Stimulated activated CD4-positive, alpha-beta T cell treated with anti-CD3 and anti-CD28 coated beads, TNF-alpha, amount 100 ng/mL, for 1 hour (primary cell): ENCODE data around the gene CYP27C1.
"Not testable (repeated sequence)": the region's sequence is repeated elsewhere in the genome, so short reads cannot be mapped to it uniquely, and the experiment has no call there.

Experiments used
- DNase-seq, 3 donors: peaks; one replicate each; pipeline ENCODE4 v3.0.0-alpha.2; 2020; ENCODE audit warnings: low read depth in 3 of 3, low spot score in 1 of 3

The CYP27C1 gene

GRCh38 chr2:127225186-127225960 lies 5.3 kb upstream of the CYP27C1 start:
- no peak for DNase-seq

- DNase-seq, result not testable (repeated sequence)
Observed at GRCh38 chr2:127224135-127224534, 4.0 kb upstream of the CYP27C1 start.

GRCh38 chr2:127220768-127221527 lies 849 bp upstream of the CYP27C1 start:
- no peak for DNase-seq

- no peak for DNase-seq
Observed at GRCh38 chr2:127219171-127220070, 678 bp downstream of the CYP27C1 start.

- DNase-seq, result no peak
Observed at GRCh38 chr2:127218812-127219170, 1.3 kb downstream of the CYP27C1 start.

- DNase-seq, result no peak
Observed at GRCh38 chr2:127217470-127218325, 2.4 kb downstream of the CYP27C1 start.

GRCh38 chr2:127216593-127216992 lies 3.5 kb downstream of the CYP27C1 start:
- no peak for DNase-seq

GRCh38 chr2:127216095-127216494 lies 4.0 kb downstream of the CYP27C1 start:
- DNase-seq, result no peak

- DNase-seq, result not testable (repeated sequence)
Observed at GRCh38 chr2:127214201-127214600, 5.9 kb downstream of the CYP27C1 start.

- no peak for DNase-seq
Observed at GRCh38 chr2:127208313-127208712, 11.8 kb downstream of the CYP27C1 start.

GRCh38 chr2:127205218-127206125 lies 14.6 kb downstream of the CYP27C1 start:
- DNase-seq, result no peak

- DNase-seq, result no peak
Observed at GRCh38 chr2:127201452-127201851, 18.6 kb downstream of the CYP27C1 start.

- DNase-seq, result no peak
Observed at GRCh38 chr2:127200962-127201361, 19.1 kb downstream of the CYP27C1 start.

GRCh38 chr2:127199223-127199622 lies 20.9 kb downstream of the CYP27C1 start:
- no peak for DNase-seq

- peak in 2 of 3 donors; percentile 8 to 32 for DNase-seq
Observed at GRCh38 chr2:127197475-127198385, 22.4 kb downstream of the CYP27C1 start.

- DNase-seq, result no peak
Observed at GRCh38 chr2:127196998-127197397, 23.1 kb downstream of the CYP27C1 start.

GRCh38 chr2:127196549-127196948 lies 23.6 kb downstream of the CYP27C1 start:
- no peak for DNase-seq
